ENCODE results near the gene ACP1.

DNA sequence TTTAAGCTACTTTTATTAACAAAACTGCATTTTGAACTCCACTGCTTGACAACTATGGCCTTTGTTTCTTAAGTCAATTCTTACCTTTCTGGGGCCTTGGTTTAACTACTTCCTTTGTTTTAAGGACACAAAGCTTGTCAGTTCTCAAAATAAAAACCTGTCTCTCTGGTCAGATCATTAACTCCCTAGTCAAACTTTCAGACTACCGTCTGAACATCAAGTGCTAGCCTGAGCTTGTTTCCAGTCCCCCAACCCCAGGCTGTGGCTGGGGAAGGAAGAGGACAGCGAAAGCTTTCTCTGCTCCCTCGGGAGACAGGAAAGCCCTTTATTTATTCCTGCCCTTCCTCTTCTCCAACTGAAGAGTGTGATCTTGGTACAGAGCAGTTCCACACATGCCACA lies 2.6 kb upstream of the ACP1 start:
- TF ChIP-seq, protein P1, sequence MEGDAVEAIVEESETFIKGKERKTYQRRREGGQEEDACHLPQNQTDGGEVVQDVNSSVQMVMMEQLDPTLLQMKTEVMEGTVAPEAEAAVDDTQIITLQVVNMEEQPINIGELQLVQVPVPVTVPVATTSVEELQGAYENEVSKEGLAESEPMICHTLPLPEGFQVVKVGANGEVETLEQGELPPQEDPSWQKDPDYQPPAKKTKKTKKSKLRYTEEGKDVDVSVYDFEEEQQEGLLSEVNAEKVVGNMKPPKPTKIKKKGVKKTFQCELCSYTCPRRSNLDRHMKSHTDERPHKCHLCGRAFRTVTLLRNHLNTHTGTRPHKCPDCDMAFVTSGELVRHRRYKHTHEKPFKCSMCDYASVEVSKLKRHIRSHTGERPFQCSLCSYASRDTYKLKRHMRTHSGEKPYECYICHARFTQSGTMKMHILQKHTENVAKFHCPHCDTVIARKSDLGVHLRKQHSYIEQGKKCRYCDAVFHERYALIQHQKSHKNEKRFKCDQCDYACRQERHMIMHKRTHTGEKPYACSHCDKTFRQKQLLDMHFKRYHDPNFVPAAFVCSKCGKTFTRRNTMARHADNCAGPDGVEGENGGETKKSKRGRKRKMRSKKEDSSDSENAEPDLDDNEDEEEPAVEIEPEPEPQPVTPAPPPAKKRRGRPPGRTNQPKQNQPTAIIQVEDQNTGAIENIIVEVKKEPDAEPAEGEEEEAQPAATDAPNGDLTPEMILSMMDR (IDR thresholded peaks at IDR 0.05), result no peak
- TF ChIP-seq POLR2A (IDR thresholded peaks at IDR 0.05), result no peak
